PFSK-1 (cell line): Measurements from ENCODE around the gene FBXO33.

Experiments
- FOXP2 ChIP-seq: optimal IDR thresholded peaks from 2 replicates; pipeline ENCODE3; 2011; ENCODE audit warnings: borderline replicate concordance, control low read depth, inconsistent platforms; ENCODE audit not compliant: insufficient read depth; ENCODE audit errors: extremely low read length, extremely low read depth
- POLR2AphosphoS5 ChIP-seq: IDR thresholded peaks from 2 replicates; pipeline ENCODE4 v1.6.1; 2012; ENCODE audit warnings: low read depth, mild to moderate bottlenecking, control low read depth, low read length, moderate library complexity
- REST ChIP-seq, 2 experiments: IDR thresholded peaks; 2 replicates each; pipeline versions ENCODE4 v1.6.1 to v1.8.0; 2011 to 2012; ENCODE audit warnings: low read depth in 2 of 2, low read length in 2 of 2, control low read depth in 1 of 2, inconsistent platforms in 1 of 2, mild to moderate bottlenecking in 1 of 2, moderate library complexity in 1 of 2; ENCODE audit not compliant: insufficient read depth in 1 of 2
- SIN3A ChIP-seq: IDR thresholded peaks from 2 replicates; pipeline ENCODE4 v1.6.1; 2012; ENCODE audit warnings: mild to moderate bottlenecking, low read length, moderate library complexity, borderline replicate concordance; ENCODE audit not compliant: insufficient read depth
- TAF1 ChIP-seq: IDR thresholded peaks from 2 replicates; pipeline ENCODE4 v1.6.1; 2012; ENCODE audit warnings: low read length, control low read depth, borderline replicate concordance; ENCODE audit not compliant: insufficient read depth

FBXO33 gene

GRCh38 chr14:39376667-39377403, 55.4 kb downstream of the FBXO33 start:
- TF ChIP-seq FOXP2 (no peak), TAF1 (no peak), REST (IDR thresholded peaks at IDR 0.05; ENCODE audit: insufficient read depth in 1 of 2, low read depth in 2 of 2, low read length in 2 of 2) (no peak), POLR2AphosphoS5 (no peak), SIN3A (no peak)

- TF ChIP-seq FOXP2 (no peak), POLR2AphosphoS5 (no peak), REST (IDR thresholded peaks at IDR 0.05; ENCODE audit: insufficient read depth in 1 of 2, low read depth in 2 of 2, low read length in 2 of 2) (no peak), SIN3A (no peak), TAF1 (no peak)
These were observed 57.4 kb downstream of the FBXO33 start for GRCh38 chr14:39374851-39375250.

DNA sequence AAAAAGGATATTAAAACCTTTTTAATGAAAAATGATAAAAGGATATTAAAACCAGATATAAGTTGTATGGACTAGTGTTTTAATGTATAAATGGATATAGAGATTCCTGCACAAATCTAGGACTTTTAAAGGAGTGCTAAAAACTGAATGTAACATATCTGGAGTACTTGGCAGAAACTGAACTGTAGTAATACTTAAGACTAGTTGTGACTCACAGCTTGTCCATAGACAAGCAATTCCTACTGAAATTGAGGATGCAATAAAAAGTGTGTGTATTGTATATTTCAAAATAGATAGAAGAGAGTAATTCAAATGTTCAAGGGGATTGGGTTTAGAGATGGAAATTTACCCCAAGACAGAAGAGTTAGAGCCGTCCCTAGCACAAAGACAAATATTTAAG, 59.6 kb downstream of the FBXO33 start:
- TF ChIP-seq SIN3A: no peak
- no peak for TF ChIP-seq POLR2AphosphoS5
- no peak for TF ChIP-seq TAF1
- no peak for TF ChIP-seq REST (IDR thresholded peaks at IDR 0.05; ENCODE audit: insufficient read depth in 1 of 2, low read depth in 2 of 2, low read length in 2 of 2)
- no peak for TF ChIP-seq FOXP2

DNA sequence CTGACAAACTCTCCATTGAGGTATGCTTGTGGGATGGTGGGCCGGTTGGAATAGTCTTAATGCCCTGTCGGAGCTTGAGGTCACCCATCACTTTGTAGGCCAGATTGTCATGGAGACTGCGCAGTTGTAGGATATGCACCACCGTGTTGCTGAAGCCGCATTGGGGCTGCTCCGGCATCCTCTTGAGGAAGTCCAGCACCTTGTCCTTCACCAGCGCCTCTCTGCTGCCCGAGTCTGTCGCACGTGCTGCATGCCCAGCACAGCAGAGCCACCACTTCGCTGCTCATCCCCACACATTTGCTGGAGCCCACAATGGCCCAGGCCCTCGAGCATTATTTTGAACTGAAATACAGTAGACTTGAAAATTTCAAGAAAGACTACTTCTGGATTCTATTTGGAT, 61.8 kb downstream of the FBXO33 start:
- TF ChIP-seq SIN3A (no peak), REST (IDR thresholded peaks at IDR 0.05; ENCODE audit: insufficient read depth in 1 of 2, low read depth in 2 of 2, low read length in 2 of 2) (no peak), FOXP2 (no peak), POLR2AphosphoS5 (no peak), TAF1 (no peak)

GRCh38 chr14:39369029-39369428, 63.2 kb downstream of the FBXO33 start:
- TF ChIP-seq FOXP2 (no peak), TAF1 (no peak), POLR2AphosphoS5 (no peak), SIN3A (no peak), REST (IDR thresholded peaks at IDR 0.05; ENCODE audit: insufficient read depth in 1 of 2, low read depth in 2 of 2, low read length in 2 of 2) (no peak)
